Measurements from ENCODE around the gene GPS2.

Gene GPS2

DNA sequence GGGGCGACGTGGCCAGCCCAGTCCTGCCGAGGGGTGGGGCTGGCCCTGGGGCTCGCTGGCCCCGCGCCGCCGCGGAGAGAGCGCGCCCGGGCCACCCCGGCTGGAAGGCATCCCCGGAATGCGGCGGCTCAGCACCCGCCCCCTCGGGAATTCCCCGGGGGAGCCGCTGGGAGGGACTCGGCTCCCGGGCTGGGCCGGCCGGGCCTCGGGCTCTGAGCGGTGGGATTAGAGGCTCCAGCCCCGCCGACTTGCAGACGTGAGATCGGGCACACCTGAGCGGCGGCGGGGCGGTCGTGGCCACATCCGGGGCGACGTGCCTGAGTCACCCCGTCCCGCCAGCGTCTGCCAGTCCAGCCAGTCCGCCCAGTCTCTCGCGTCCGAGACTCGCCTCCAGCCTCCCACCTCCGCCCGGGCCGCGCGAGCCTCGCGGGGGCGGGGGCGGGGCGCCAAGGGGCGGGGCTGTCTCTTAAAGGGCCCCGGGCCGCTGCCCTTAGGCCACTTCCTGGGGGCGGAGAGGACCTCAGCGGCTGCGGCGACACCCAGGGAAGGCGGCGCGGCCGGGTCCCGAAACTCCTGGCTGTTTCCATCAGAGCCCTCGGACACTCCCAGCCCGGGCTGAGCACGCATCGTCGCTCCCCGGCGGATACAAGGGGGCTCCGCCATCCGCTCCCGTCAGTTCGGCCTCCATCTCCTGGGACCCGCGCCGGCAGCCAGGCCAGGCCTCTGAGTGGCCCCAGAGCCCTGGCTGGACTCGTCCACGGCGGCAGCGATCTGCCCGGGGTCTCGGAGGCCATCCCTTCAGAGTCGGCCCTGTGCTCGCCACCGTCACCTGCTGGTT lies 36.7 kb upstream of the GPS2 start, which contains the start of gene KCTD11 (continued):
- TF ChIP-seq, protein P1, sequence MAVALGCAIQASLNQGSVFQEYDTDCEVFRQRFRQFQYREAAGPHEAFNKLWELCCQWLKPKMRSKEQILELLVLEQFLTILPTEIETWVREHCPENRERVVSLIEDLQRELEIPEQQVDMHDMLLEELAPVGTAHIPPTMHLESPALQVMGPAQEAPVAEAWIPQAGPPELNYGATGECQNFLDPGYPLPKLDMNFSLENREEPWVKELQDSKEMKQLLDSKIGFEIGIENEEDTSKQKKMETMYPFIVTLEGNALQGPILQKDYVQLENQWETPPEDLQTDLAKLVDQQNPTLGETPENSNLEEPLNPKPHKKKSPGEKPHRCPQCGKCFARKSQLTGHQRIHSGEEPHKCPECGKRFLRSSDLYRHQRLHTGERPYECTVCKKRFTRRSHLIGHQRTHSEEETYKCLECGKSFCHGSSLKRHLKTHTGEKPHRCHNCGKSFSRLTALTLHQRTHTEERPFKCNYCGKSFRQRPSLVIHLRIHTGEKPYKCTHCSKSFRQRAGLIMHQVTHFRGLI (tag by site-specific recombination; IDR thresholded peaks at IDR 0.05): no peak; the same call in 1 of the 2 replicates
- TF ChIP-seq ZNF335 (tag by site-specific recombination; conservative IDR thresholded peaks at IDR 0.05) (peak; percentile 73), KLF7 (tag by site-specific recombination; IDR thresholded peaks at IDR 0.05; ENCODE audit: borderline replicate concordance) (peak; percentile 63; the same call in 1 of the 2 replicates), GLIS2 (tag by site-specific recombination; IDR thresholded peaks at IDR 0.05) (peak; percentile 85), ZNF549 (tag by site-specific recombination; IDR thresholded peaks at IDR 0.05) (no peak), SP7 (tag by site-specific recombination; IDR thresholded peaks at IDR 0.05) (peak; percentile 40; the same call in 1 of the 2 replicates), ZFP37 (tag by site-specific recombination; IDR thresholded peaks at IDR 0.05) (no peak), REPIN1 (tag by site-specific recombination; IDR thresholded peaks at IDR 0.05; ENCODE audit: low read depth) (no peak), ZSCAN30 (tag by site-specific recombination; IDR thresholded peaks at IDR 0.05) (peak; percentile 45; the same call in 1 of the 2 replicates), YY2 (tag by site-specific recombination; IDR thresholded peaks at IDR 0.05) (no peak), FEZF1 (tag by site-specific recombination; IDR thresholded peaks at IDR 0.05) (no peak), ZNF677 (tag by site-specific recombination; IDR thresholded peaks at IDR 0.05) (no peak), SETDB1 (IDR thresholded peaks at IDR 0.05; ENCODE audit: insufficient read length, low read length) (no peak), ZNF560 (tag by site-specific recombination; IDR thresholded peaks at IDR 0.05; ENCODE audit: borderline replicate concordance) (no peak), ZNF266 (tag by site-specific recombination; IDR thresholded peaks at IDR 0.05; ENCODE audit: low read depth) (no peak), ZNF169 (tag by site-specific recombination; IDR thresholded peaks at IDR 0.05) (no peak), ZNF157 (tag by site-specific recombination; IDR thresholded peaks at IDR 0.05) (no peak), ZNF548 (tag by site-specific recombination; IDR thresholded peaks at IDR 0.05) (no peak), HOXA7 (CRISPR knock-in tag; IDR thresholded peaks at IDR 0.05; ENCODE audit: borderline replicate concordance) (no peak), ZFHX2 (tag by site-specific recombination; conservative IDR thresholded peaks at IDR 0.05) (peak; percentile 97), ZNF221 (tag by site-specific recombination; IDR thresholded peaks at IDR 0.05; ENCODE audit: borderline replicate concordance) (no peak), SCRT1 (tag by site-specific recombination; IDR thresholded peaks at IDR 0.05; ENCODE audit: borderline replicate concordance) (no peak), ZBTB21 (tag by site-specific recombination; IDR thresholded peaks at IDR 0.05) (no peak), OSR2 (tag by site-specific recombination; IDR thresholded peaks at IDR 0.05) (0 out of 2 replicates have a peak, but pooled peaks have one; percentile 28), ZNF112 (tag by site-specific recombination; IDR thresholded peaks at IDR 0.05) (no peak), IKZF3 (tag by site-specific recombination; IDR thresholded peaks at IDR 0.05) (peak; percentile 97), ZNF132 (tag by site-specific recombination; IDR thresholded peaks at IDR 0.05; ENCODE audit: borderline replicate concordance) (no peak), MYNN (tag by site-specific recombination; IDR thresholded peaks at IDR 0.05; ENCODE audit: borderline replicate concordance) (no peak), ZNF248 (tag by site-specific recombination; IDR thresholded peaks at IDR 0.05) (no peak), ZNF239 (tag by site-specific recombination; IDR thresholded peaks at IDR 0.05) (no peak), ZXDB (tag by site-specific recombination; IDR thresholded peaks at IDR 0.05) (no peak; the same call in 1 of the 2 replicates), ZNF214 (tag by site-specific recombination; IDR thresholded peaks at IDR 0.05; ENCODE audit: borderline replicate concordance) (no peak)
- TF ChIP-seq, protein P2, sequence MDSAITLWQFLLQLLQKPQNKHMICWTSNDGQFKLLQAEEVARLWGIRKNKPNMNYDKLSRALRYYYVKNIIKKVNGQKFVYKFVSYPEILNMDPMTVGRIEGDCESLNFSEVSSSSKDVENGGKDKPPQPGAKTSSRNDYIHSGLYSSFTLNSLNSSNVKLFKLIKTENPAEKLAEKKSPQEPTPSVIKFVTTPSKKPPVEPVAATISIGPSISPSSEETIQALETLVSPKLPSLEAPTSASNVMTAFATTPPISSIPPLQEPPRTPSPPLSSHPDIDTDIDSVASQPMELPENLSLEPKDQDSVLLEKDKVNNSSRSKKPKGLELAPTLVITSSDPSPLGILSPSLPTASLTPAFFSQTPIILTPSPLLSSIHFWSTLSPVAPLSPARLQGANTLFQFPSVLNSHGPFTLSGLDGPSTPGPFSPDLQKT (IDR thresholded peaks at IDR 0.05; ENCODE audit: borderline replicate concordance, low read depth, low read length): no peak
- TF ChIP-seq, protein P3, sequence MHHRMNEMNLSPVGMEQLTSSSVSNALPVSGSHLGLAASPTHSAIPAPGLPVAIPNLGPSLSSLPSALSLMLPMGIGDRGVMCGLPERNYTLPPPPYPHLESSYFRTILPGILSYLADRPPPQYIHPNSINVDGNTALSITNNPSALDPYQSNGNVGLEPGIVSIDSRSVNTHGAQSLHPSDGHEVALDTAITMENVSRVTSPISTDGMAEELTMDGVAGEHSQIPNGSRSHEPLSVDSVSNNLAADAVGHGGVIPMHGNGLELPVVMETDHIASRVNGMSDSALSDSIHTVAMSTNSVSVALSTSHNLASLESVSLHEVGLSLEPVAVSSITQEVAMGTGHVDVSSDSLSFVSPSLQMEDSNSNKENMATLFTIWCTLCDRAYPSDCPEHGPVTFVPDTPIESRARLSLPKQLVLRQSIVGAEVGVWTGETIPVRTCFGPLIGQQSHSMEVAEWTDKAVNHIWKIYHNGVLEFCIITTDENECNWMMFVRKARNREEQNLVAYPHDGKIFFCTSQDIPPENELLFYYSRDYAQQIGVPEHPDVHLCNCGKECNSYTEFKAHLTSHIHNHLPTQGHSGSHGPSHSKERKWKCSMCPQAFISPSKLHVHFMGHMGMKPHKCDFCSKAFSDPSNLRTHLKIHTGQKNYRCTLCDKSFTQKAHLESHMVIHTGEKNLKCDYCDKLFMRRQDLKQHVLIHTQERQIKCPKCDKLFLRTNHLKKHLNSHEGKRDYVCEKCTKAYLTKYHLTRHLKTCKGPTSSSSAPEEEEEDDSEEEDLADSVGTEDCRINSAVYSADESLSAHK (tag by site-specific recombination; IDR thresholded peaks at IDR 0.05): no peak
- TF ChIP-seq, protein P4, sequence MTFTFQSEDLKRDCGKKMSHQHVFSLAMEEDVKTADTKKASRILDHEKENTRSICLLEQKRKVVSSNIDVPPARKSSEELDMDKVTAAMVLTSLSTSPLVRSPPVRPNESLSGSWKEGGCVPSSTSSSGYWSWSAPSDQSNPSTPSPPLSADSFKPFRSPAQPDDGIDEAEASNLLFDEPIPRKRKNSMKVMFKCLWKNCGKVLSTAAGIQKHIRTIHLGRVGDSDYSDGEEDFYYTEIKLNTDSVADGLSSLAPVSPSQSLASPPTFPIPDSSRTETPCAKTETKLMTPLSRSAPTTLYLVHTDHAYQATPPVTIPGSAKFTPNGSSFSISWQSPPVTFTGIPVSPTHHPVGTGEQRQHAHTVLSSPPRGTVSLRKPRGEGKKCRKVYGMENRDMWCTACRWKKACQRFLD (tag by site-specific recombination; IDR thresholded peaks at IDR 0.05): no peak

Data from HEK293 (cell line).